ENCODE measurements around the gene ESYT1. TPM values are rescaled to one million over a fixed set of nuclear protein-coding genes. Genes with fewer than 3 reads are reported as not detected.

ESYT1 gene
- total and polyA plus RNA-seq, 9 of the 15 experiments (the other 6 are each of a cell fraction or from before 2014, with no cell fraction given), result 132 to 420 (median 164) TPM

DNA sequence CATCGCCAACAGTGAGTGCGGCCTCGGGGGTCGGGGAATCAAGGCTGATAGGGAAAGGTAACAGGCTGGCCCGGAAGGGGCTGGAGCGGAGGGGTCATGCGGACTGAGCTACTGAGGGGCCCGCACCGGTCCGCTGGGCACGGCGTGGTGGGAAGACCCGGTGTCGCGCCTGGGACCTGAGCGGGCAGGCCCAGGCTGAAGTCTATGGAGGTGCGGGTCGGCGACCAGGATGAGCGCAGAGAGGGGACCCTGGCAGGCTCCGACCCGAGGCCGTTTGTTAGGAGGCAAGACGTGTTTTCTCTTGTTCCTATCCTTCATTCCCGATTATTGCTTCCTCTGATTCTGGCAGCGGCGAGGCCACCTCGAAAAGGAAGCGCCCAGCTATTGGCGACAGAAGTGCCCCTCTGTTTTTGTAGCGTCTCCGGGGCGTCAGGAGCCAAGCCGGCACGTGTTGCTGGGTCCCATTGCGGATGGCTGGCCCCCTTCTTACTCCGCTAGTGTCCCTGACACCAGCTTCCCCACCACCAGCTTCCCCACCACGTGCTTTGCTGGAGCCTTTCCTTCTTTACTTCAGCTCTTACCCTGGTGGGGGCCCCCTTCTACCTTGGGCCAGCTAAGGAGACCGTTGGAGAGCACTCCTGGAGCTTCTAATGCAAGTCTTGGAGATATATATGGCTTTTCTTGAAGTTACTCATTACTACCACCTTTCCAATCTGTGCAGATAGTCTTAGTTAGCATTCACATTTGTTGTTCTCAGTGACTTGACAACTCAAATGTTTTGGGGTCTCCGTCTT is 23.1 kb upstream of the ESYT1 start (continued):
- TF ChIP-seq, protein P1, sequence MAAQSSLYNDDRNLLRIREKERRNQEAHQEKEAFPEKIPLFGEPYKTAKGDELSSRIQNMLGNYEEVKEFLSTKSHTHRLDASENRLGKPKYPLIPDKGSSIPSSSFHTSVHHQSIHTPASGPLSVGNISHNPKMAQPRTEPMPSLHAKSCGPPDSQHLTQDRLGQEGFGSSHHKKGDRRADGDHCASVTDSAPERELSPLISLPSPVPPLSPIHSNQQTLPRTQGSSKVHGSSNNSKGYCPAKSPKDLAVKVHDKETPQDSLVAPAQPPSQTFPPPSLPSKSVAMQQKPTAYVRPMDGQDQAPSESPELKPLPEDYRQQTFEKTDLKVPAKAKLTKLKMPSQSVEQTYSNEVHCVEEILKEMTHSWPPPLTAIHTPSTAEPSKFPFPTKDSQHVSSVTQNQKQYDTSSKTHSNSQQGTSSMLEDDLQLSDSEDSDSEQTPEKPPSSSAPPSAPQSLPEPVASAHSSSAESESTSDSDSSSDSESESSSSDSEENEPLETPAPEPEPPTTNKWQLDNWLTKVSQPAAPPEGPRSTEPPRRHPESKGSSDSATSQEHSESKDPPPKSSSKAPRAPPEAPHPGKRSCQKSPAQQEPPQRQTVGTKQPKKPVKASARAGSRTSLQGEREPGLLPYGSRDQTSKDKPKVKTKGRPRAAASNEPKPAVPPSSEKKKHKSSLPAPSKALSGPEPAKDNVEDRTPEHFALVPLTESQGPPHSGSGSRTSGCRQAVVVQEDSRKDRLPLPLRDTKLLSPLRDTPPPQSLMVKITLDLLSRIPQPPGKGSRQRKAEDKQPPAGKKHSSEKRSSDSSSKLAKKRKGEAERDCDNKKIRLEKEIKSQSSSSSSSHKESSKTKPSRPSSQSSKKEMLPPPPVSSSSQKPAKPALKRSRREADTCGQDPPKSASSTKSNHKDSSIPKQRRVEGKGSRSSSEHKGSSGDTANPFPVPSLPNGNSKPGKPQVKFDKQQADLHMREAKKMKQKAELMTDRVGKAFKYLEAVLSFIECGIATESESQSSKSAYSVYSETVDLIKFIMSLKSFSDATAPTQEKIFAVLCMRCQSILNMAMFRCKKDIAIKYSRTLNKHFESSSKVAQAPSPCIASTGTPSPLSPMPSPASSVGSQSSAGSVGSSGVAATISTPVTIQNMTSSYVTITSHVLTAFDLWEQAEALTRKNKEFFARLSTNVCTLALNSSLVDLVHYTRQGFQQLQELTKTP (IDR thresholded peaks at IDR 0.05; ENCODE audit: low read depth in 1 of 2, partially characterized antibody in 2 of 2), result peak in 1 of 2 experiments; percentile 54
- no peak for TF ChIP-seq EP300 (IDR thresholded peaks at IDR 0.05; ENCODE audit: low read length)
- peak; percentile 56; the same call in 1 of the 2 replicates for TF ChIP-seq ETS1 (conservative IDR thresholded peaks at IDR 0.05; ENCODE audit: control insufficient read depth, low read depth, low read length)
- TF ChIP-seq, protein P2, sequence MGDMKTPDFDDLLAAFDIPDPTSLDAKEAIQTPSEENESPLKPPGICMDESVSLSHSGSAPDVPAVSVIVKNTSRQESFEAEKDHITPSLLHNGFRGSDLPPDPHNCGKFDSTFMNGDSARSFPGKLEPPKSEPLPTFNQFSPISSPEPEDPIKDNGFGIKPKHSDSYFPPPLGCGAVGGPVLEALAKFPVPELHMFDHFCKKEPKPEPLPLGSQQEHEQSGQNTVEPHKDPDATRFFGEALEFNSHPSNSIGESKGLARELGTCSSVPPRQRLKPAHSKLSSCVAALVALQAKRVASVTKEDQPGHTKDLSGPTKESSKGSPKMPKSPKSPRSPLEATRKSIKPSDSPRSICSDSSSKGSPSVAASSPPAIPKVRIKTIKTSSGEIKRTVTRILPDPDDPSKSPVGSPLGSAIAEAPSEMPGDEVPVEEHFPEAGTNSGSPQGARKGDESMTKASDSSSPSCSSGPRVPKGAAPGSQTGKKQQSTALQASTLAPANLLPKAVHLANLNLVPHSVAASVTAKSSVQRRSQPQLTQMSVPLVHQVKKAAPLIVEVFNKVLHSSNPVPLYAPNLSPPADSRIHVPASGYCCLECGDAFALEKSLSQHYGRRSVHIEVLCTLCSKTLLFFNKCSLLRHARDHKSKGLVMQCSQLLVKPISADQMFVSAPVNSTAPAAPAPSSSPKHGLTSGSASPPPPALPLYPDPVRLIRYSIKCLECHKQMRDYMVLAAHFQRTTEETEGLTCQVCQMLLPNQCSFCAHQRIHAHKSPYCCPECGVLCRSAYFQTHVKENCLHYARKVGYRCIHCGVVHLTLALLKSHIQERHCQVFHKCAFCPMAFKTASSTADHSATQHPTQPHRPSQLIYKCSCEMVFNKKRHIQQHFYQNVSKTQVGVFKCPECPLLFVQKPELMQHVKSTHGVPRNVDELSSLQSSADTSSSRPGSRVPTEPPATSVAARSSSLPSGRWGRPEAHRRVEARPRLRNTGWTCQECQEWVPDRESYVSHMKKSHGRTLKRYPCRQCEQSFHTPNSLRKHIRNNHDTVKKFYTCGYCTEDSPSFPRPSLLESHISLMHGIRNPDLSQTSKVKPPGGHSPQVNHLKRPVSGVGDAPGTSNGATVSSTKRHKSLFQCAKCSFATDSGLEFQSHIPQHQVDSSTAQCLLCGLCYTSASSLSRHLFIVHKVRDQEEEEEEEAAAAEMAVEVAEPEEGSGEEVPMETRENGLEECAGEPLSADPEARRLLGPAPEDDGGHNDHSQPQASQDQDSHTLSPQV (IDR thresholded peaks at IDR 0.05), result peak; percentile 65
- TF ChIP-seq CBFB (CRISPR knock-in tag; IDR thresholded peaks at IDR 0.05), result 0 out of 2 replicates have a peak, but pooled peaks have one; percentile 44
- TF ChIP-seq, protein P3, sequence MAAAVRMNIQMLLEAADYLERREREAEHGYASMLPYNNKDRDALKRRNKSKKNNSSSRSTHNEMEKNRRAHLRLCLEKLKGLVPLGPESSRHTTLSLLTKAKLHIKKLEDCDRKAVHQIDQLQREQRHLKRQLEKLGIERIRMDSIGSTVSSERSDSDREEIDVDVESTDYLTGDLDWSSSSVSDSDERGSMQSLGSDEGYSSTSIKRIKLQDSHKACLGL (CRISPR knock-in tag; IDR thresholded peaks at IDR 0.05; ENCODE audit: borderline replicate concordance, poor library complexity, severe bottlenecking), result peak; percentile 44
- TF ChIP-seq PML (IDR thresholded peaks at IDR 0.05; ENCODE audit: low read length), result 0 out of 2 replicates have a peak, but pooled peaks have one; percentile 34
- TF ChIP-seq ZNF75A (CRISPR knock-in tag; IDR thresholded peaks at IDR 0.05), result 0 out of 2 replicates have a peak, but pooled peaks have one; percentile 3
- TF ChIP-seq ZNF561 (CRISPR knock-in tag; conservative IDR thresholded peaks at IDR 0.05), result no peak
- TF ChIP-seq NFYB (IDR thresholded peaks at IDR 0.05; ENCODE audit: extremely low read depth, insufficient read length), result no peak
- no peak for TF ChIP-seq FOXA1 (IDR thresholded peaks at IDR 0.05; ENCODE audit: borderline replicate concordance)
- peak; percentile 57; the same call in 1 of the 2 replicates for TF ChIP-seq BHLHE40 (IDR thresholded peaks at IDR 0.05; ENCODE audit: low read length)
- TF ChIP-seq STAT5A (IDR thresholded peaks at IDR 0.05; ENCODE audit: borderline replicate concordance, low read length), result no peak
- 0 out of 2 replicates have a peak, but pooled peaks have one; percentile 37 for TF ChIP-seq DNMT1 (IDR thresholded peaks at IDR 0.05)
- no peak for TF ChIP-seq ADNP (tag; IDR thresholded peaks at IDR 0.05)
- no peak for TF ChIP-seq PRPF4 (IDR thresholded peaks at IDR 0.05; ENCODE audit: insufficient read depth, low read depth, low read length, poor library complexity, severe bottlenecking)
- TF ChIP-seq TEAD1 (CRISPR knock-in tag; IDR thresholded peaks at IDR 0.05), result peak in 1 of 2 experiments; percentile 55; a peak in 1 of 4 replicates

Data from K562 (cell line).